Liver (tissue), 9 donors: ENCODE results near the gene ARSK. TPM values are rescaled to one million over a fixed set of nuclear protein-coding genes. Genes with fewer than 3 reads are reported as not detected.

Source experiments
- DNase-seq: peaks from one replicate; pipeline ENCODE4 v3.0.0-alpha.2; 2017; ENCODE audit warnings: low spot score
- H3K27ac ChIP-seq, 2 donors: one replicate each; pipeline ENCODE4 v1.7.0; 2013; ENCODE audit warnings: inconsistent platforms in 2 of 2, low read length in 2 of 2, control low read depth in 1 of 2, low read depth in 1 of 2, mild to moderate bottlenecking in 1 of 2
- H3K27me3 ChIP-seq, 4 donors: one replicate each; pipeline versions ENCODE4 v1.6.1 to v1.7.0; 2013; ENCODE audit warnings: low read length in 3 of 4, inconsistent platforms in 1 of 4, mild to moderate bottlenecking in 1 of 4, moderate library complexity in 1 of 4; ENCODE audit not compliant: control insufficient read depth in 4 of 4, insufficient read depth in 4 of 4
- H3K36me3 ChIP-seq, 4 donors: one replicate each; pipeline versions ENCODE4 v1.6.1 to v1.7.0; 2013; ENCODE audit warnings: low read length in 3 of 4, mild to moderate bottlenecking in 3 of 4, low read depth in 1 of 4, moderate library complexity in 1 of 4; ENCODE audit not compliant: control insufficient read depth in 4 of 4, insufficient read depth in 3 of 4
- H3K4me1 ChIP-seq, 4 donors: one replicate each; pipeline versions ENCODE4 v1.6.1 to v1.7.0; 2013; ENCODE audit warnings: low read length in 3 of 4, mild to moderate bottlenecking in 3 of 4, moderate library complexity in 1 of 4; ENCODE audit not compliant: control insufficient read depth in 4 of 4, insufficient read depth in 4 of 4
- H3K4me3 ChIP-seq, 3 donors: one replicate each; pipeline versions ENCODE4 v1.6.1 to v1.7.0; 2013; ENCODE audit warnings: low read length in 3 of 3, control low read depth in 1 of 3, low read depth in 1 of 3, mild to moderate bottlenecking in 1 of 3
- H3K9ac ChIP-seq, 2 donors: one replicate each; pipeline ENCODE4 v1.7.0; 2013; ENCODE audit warnings: low read length in 2 of 2, mild to moderate bottlenecking in 2 of 2, moderate library complexity in 2 of 2, control low read depth in 1 of 2, low read depth in 1 of 2
- H3K9me3 ChIP-seq, 4 donors: one replicate each; pipeline versions ENCODE4 v1.6.1 to v1.7.0; 2013; ENCODE audit warnings: low read length in 3 of 4; ENCODE audit not compliant: control insufficient read depth in 4 of 4
- ATF3 ChIP-seq: IDR thresholded peaks from 2 replicates; pipeline ENCODE4 v1.6.1; 2016; ENCODE audit warnings: antibody characterized with exemption
- CTCF ChIP-seq: fragments of 150-350 bp; IDR thresholded peaks from 2 replicates; pipeline ENCODE4 v1.5.1; 2017; ENCODE audit warnings: improper control_type of control experiment, low read depth, low read length; ENCODE audit not compliant: missing input control
- EGR1 ChIP-seq, 2 donors: IDR thresholded peaks; 2 replicates each; pipeline ENCODE4 v1.6.1; 2016 to 2018; ENCODE audit warnings: antibody characterized with exemption in 2 of 2, low read depth in 2 of 2
- FOXA1 ChIP-seq: IDR thresholded peaks from 2 replicates; pipeline ENCODE4 v1.6.1; 2016; ENCODE audit warnings: antibody characterized with exemption
- FOXA2 ChIP-seq: IDR thresholded peaks from 2 replicates; pipeline ENCODE4 v1.6.1; 2016; ENCODE audit warnings: antibody characterized with exemption
- GABPA ChIP-seq, 2 donors: IDR thresholded peaks in 1 of 2; conservative IDR thresholded peaks in 1 of 2; 2 replicates each; pipeline ENCODE4 v1.6.1; 2016; ENCODE audit warnings: antibody characterized with exemption in 2 of 2, mild to moderate bottlenecking in 1 of 2, moderate library complexity in 1 of 2
- HNF4A ChIP-seq, 2 donors: conservative IDR thresholded peaks; 2 replicates each; pipeline ENCODE4 v1.6.1; 2016; ENCODE audit warnings: antibody characterized with exemption in 2 of 2, mild to moderate bottlenecking in 2 of 2
- HNF4G ChIP-seq: IDR thresholded peaks from 2 replicates; pipeline ENCODE4 v1.6.1; 2016; ENCODE audit warnings: antibody characterized with exemption
- JUND ChIP-seq, 2 donors: IDR thresholded peaks; 2 replicates each; pipeline ENCODE4 v1.6.1; 2016; ENCODE audit warnings: antibody characterized with exemption in 2 of 2
- MAX ChIP-seq: IDR thresholded peaks from 2 replicates; pipeline ENCODE4 v1.6.1; 2016; ENCODE audit warnings: antibody characterized with exemption
- NR2F2 ChIP-seq: IDR thresholded peaks from 2 replicates; pipeline ENCODE4 v1.6.1; 2016; ENCODE audit warnings: antibody characterized with exemption
- RAD21 ChIP-seq, 2 donors: IDR thresholded peaks; 2 replicates each; pipeline ENCODE4 v1.6.1; 2016; ENCODE audit warnings: antibody characterized with exemption in 2 of 2, mild to moderate bottlenecking in 2 of 2
- REST ChIP-seq: IDR thresholded peaks from 2 replicates; pipeline ENCODE4 v1.6.1; 2016; ENCODE audit warnings: antibody characterized with exemption, mild to moderate bottlenecking
- RXRA ChIP-seq, 2 donors: IDR thresholded peaks; 2 replicates each; pipeline ENCODE4 v1.6.1; 2017 to 2018; ENCODE audit warnings: antibody characterized with exemption in 2 of 2, mild to moderate bottlenecking in 1 of 2
- SP1 ChIP-seq: IDR thresholded peaks from 2 replicates; pipeline ENCODE4 v1.6.1; 2018; ENCODE audit warnings: antibody characterized with exemption, mild to moderate bottlenecking
- TAF1 ChIP-seq: conservative IDR thresholded peaks from 2 replicates; pipeline ENCODE4 v1.6.1; 2016; ENCODE audit warnings: antibody characterized with exemption, mild to moderate bottlenecking
- YY1 ChIP-seq: IDR thresholded peaks from 2 replicates; pipeline ENCODE4 v1.6.1; 2016; ENCODE audit warnings: antibody characterized with exemption, mild to moderate bottlenecking
- ZBTB33 ChIP-seq: IDR thresholded peaks from 2 replicates; pipeline ENCODE4 v1.6.1; 2016; ENCODE audit warnings: antibody characterized with exemption
- WGBS: extraction: QIAGEN DNeasy Blood & Tissue Kit; methylation state at CpG from one replicate; pipeline ENCODE4 v1.1.7; 2013; 5-methylcytosine and 5-hydroxymethylcytosine counted together
- polyA plus RNA-seq, 2 donors: library from polyadenylated mRNA; stranded (reverse) in 1 of 2; unstranded in 1 of 2; fragments of 200-250 nt in 1 of 2; fragments of >200 nt in 1 of 2; fragmentation: Nextera tagmentation in 1 of 2; extraction: Ambion mirVana in 1 of 2; gene quantifications; one replicate each; pipeline versions ENCODE4 v1.2.1 to v1.2.3, GENCODE V29; 2013 to 2015
- total RNA-seq, 2 donors: library from RNA; depleted of rRNA; stranded (reverse); fragments of >200 nt; gene quantifications; one replicate each; pipeline ENCODE4 v1.2.3, GENCODE V29; 2014
- donor health status: healthy.
- donor health status: healthy.
- donor health status: healthy.
- donor health status: healthy.
- donor health status: healthy.

The ARSK gene
- total and polyA plus RNA-seq, 4 donors = 2.4 to 6.8 (median 3.3) TPM

GRCh38 chr5:95638632-95639031, 83.7 kb downstream of the ARSK start:
- Histone ChIP-seq H3K9me3 (no peaks in the 10 kb centered on the region), H3K27ac (no peak overlapping the region), H3K4me1 (peaks cover 6 to 22% (median 12%) of the 10 kb centered on the region in 4 donors), H3K4me3 (no peak overlapping the region), H3K36me3 (no peaks in the 10 kb centered on the region), H3K9ac (no peak overlapping the region), H3K27me3 (no peaks in the 10 kb centered on the region)
- WGBS = 86% methylated on average over 3 of the region's 3 CpGs
- DNase-seq = no peak
- TF ChIP-seq GABPA (IDR thresholded peaks at IDR 0.05 in 1 of 2, conservative IDR thresholded peaks at IDR 0.05 in 1 of 2) = no peak
- TF ChIP-seq HNF4G = no peak
- TF ChIP-seq YY1 = no peak
- no peak for TF ChIP-seq FOXA2
- TF ChIP-seq REST = no peak
- TF ChIP-seq ZBTB33 = no peak
- TF ChIP-seq FOXA1 = no peak
- TF ChIP-seq ATF3 = no peak
- TF ChIP-seq RXRA (IDR thresholded peaks at IDR 0.05) = no peak
- TF ChIP-seq HNF4A (conservative IDR thresholded peaks at IDR 0.05) = no peak
- TF ChIP-seq EGR1 (IDR thresholded peaks at IDR 0.05; ENCODE audit: low read depth in 2 of 2) = no peak
- TF ChIP-seq JUND (IDR thresholded peaks at IDR 0.05) = no peak
- TF ChIP-seq TAF1 = no peak

GRCh38 chr5:95641741-95642220, 86.9 kb downstream of the ARSK start:
- Histone ChIP-seq H3K27me3 (no peaks in the 10 kb centered on the region), H3K27ac (peak overlapping the region; percentile 69 to 77), H3K9ac (peak overlapping the region in 1 of 2 donors; percentile 59), H3K36me3 (no peaks in the 10 kb centered on the region), H3K4me3 (no peak overlapping the region), H3K9me3 (no peaks in the 10 kb centered on the region), H3K4me1 (peaks cover 6 to 32% (median 14%) of the 10 kb centered on the region in 4 donors)
- DNase-seq = no peak
- WGBS = 44% methylated on average over 5 of the region's 5 CpGs
- TF ChIP-seq GABPA (IDR thresholded peaks at IDR 0.05 in 1 of 2, conservative IDR thresholded peaks at IDR 0.05 in 1 of 2) = peak in 1 of 2 donors; percentile 10
- peak; percentile 87 to 93 for TF ChIP-seq JUND (IDR thresholded peaks at IDR 0.05)
- TF ChIP-seq FOXA1 = peak; percentile 63
- peak; percentile 58 for TF ChIP-seq MAX
- TF ChIP-seq SP1 = peak; percentile 98
- TF ChIP-seq ATF3 = peak; percentile 77
- TF ChIP-seq ZBTB33 = peak; percentile 75
- peak in 1 of 2 donors; percentile 64 for TF ChIP-seq RAD21 (IDR thresholded peaks at IDR 0.05)
- TF ChIP-seq CTCF = no peak
- peak; percentile 91 for TF ChIP-seq TAF1
- peak; percentile 75 for TF ChIP-seq FOXA2
- TF ChIP-seq YY1 = peak; percentile 93
- TF ChIP-seq HNF4A (conservative IDR thresholded peaks at IDR 0.05) = peak; percentile 78 to 81
- peak; percentile 15 for TF ChIP-seq HNF4G
- peak in 1 of 2 donors; percentile 9 for TF ChIP-seq EGR1 (IDR thresholded peaks at IDR 0.05; ENCODE audit: low read depth in 2 of 2)
- TF ChIP-seq NR2F2 = no peak
